GM12891 (cell line): ENCODE results near the gene GASK1A.

Source experiments
- DNase-seq: peaks from one replicate; pipeline ENCODE4 v3.0.0; 2011; ENCODE audit warnings: low spot score; ENCODE audit not compliant: insufficient read length
- FAIRE-seq: peaks from 2 replicates; lab custom pipeline; 2011; peaks lifted over from hg19 to GRCh38; lab: Jason Lieb, UNC
- PAX5 ChIP-seq: IDR thresholded peaks from 2 replicates; pipeline ENCODE4 v1.6.1; 2011; ENCODE audit warnings: low read length, moderate library complexity, mild to moderate bottlenecking; ENCODE audit not compliant: insufficient read depth, severe bottlenecking
- POLR2A ChIP-seq: IDR thresholded peaks from 2 replicates; pipeline ENCODE4 v1.6.1; 2011; ENCODE audit warnings: low read depth, low read length, control low read depth
- POLR2AphosphoS5 ChIP-seq: IDR thresholded peaks from 2 replicates; pipeline ENCODE4 v1.6.1; 2011; ENCODE audit warnings: low read depth, low read length, control low read depth
- POU2F2 ChIP-seq: IDR thresholded peaks from 2 replicates; pipeline ENCODE4 v1.6.1; 2011; ENCODE audit warnings: low read depth, mild to moderate bottlenecking, control low read depth, low read length, moderate library complexity
- SPI1 ChIP-seq: IDR thresholded peaks from 2 replicates; pipeline ENCODE4 v1.6.1; 2011; ENCODE audit warnings: low read depth, low read length, control low read depth
- TAF1 ChIP-seq: IDR thresholded peaks from 2 replicates; pipeline ENCODE4 v1.6.1; 2011; ENCODE audit warnings: low read depth, low read length, control low read depth

The GASK1A gene

GRCh38 chr3:43018246-43018645 is 39.1 kb downstream of the GASK1A start:
- no peak for TF ChIP-seq POLR2AphosphoS5
- no peak for TF ChIP-seq POLR2A
- no peak for TF ChIP-seq TAF1
- no peak for TF ChIP-seq POU2F2
- TF ChIP-seq PAX5: no peak
- no peak for TF ChIP-seq SPI1
- no peak for FAIRE-seq
- no peak for DNase-seq

- no peak for FAIRE-seq
These were observed 40.1 kb downstream of the GASK1A start for GRCh38 chr3:43019006-43019809.

GRCh38 chr3:43019826-43020225 is 40.7 kb downstream of the GASK1A start:
- no peak for TF ChIP-seq POLR2AphosphoS5
- no peak for TF ChIP-seq PAX5
- TF ChIP-seq POU2F2: no peak
- no peak for TF ChIP-seq SPI1
- no peak for TF ChIP-seq TAF1
- TF ChIP-seq POLR2A: no peak
- DNase-seq (no peak), FAIRE-seq (no peak)

More at GRCh38 chr3:43019006-43019809, 40.1 kb downstream of the GASK1A start:
- TF ChIP-seq TAF1 (no peak), POLR2A (no peak), PAX5 (no peak), POU2F2 (no peak), POLR2AphosphoS5 (no peak), SPI1 (no peak)
- DNase-seq: no peak

- FAIRE-seq (no peak), DNase-seq (no peak)
- TF ChIP-seq TAF1: no peak
- TF ChIP-seq POLR2AphosphoS5: no peak
- no peak for TF ChIP-seq POU2F2
- TF ChIP-seq PAX5: no peak
- TF ChIP-seq POLR2A: no peak
- TF ChIP-seq SPI1: no peak
These were observed 42.1 kb downstream of the GASK1A start for GRCh38 chr3:43021186-43021585.

- FAIRE-seq (no peak), DNase-seq (no peak)
These were observed 43.0 kb downstream of the GASK1A start for GRCh38 chr3:43022121-43022520.

GRCh38 chr3:43023066-43023465 is 44.0 kb downstream of the GASK1A start:
- FAIRE-seq (no peak), DNase-seq (no peak)
- TF ChIP-seq POU2F2 (no peak), TAF1 (no peak), POLR2AphosphoS5 (no peak), SPI1 (no peak), PAX5 (no peak), POLR2A (no peak)

More at GRCh38 chr3:43022121-43022520, 43.0 kb downstream of the GASK1A start:
- TF ChIP-seq SPI1 (no peak), PAX5 (no peak), POU2F2 (no peak), TAF1 (no peak), POLR2A (no peak), POLR2AphosphoS5 (no peak)

- FAIRE-seq: no peak
- no peak for DNase-seq
- no peak for TF ChIP-seq PAX5
- no peak for TF ChIP-seq POU2F2
- no peak for TF ChIP-seq POLR2A
- TF ChIP-seq POLR2AphosphoS5: no peak
- TF ChIP-seq TAF1: no peak
- TF ChIP-seq SPI1: no peak
These were observed 44.6 kb downstream of the GASK1A start for GRCh38 chr3:43023746-43024145.

- TF ChIP-seq TAF1 (no peak), POLR2A (no peak), POLR2AphosphoS5 (no peak)
- FAIRE-seq (no peak), DNase-seq (no peak)
These were observed 45.2 kb downstream of the GASK1A start for GRCh38 chr3:43024181-43024885.

- TF ChIP-seq POLR2AphosphoS5 (no peak), PAX5 (no peak), POLR2A (no peak), POU2F2 (no peak), TAF1 (no peak), SPI1 (no peak)
- FAIRE-seq: no peak
- no peak for DNase-seq
These were observed 46.3 kb downstream of the GASK1A start for GRCh38 chr3:43025423-43025822.

GRCh38 chr3:43028001-43028400 is 48.9 kb downstream of the GASK1A start:
- TF ChIP-seq POLR2AphosphoS5: no peak
- no peak for TF ChIP-seq POLR2A
- no peak for TF ChIP-seq TAF1
- no peak for TF ChIP-seq PAX5
- no peak for TF ChIP-seq POU2F2
- TF ChIP-seq SPI1: no peak
- no peak for FAIRE-seq
- no peak for DNase-seq
